ENCODE data around the gene AKT3.

Gene AKT3

DNA sequence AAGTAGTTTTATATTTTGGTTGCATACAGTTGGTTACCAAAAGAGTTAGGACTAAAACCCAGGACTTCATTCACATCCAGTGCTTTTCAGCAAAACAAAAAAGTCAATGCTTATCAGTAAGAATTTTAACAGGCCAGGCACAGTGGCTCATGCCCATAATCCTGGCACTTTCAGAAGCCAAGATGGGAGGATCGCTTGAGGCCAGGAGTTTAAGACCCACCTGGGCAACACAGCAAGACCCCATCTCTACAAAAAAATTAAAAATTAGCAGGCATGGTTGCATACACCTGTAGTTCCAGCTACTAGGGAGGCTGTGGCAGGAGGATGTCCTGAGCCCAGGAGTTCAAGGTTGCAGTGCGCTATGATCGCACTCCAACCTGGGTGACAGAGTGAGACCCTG, 47.3 kb downstream of the AKT3 start:
- no peak for DNase-seq (ENCODE audit: low read depth)
- H3K4me3 ChIP-seq (ENCODE audit: control insufficient read depth, low read depth, low read length) = no peak overlapping the region
- TF ChIP-seq, protein P1, sequence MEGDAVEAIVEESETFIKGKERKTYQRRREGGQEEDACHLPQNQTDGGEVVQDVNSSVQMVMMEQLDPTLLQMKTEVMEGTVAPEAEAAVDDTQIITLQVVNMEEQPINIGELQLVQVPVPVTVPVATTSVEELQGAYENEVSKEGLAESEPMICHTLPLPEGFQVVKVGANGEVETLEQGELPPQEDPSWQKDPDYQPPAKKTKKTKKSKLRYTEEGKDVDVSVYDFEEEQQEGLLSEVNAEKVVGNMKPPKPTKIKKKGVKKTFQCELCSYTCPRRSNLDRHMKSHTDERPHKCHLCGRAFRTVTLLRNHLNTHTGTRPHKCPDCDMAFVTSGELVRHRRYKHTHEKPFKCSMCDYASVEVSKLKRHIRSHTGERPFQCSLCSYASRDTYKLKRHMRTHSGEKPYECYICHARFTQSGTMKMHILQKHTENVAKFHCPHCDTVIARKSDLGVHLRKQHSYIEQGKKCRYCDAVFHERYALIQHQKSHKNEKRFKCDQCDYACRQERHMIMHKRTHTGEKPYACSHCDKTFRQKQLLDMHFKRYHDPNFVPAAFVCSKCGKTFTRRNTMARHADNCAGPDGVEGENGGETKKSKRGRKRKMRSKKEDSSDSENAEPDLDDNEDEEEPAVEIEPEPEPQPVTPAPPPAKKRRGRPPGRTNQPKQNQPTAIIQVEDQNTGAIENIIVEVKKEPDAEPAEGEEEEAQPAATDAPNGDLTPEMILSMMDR (conservative IDR thresholded peaks at IDR 0.05; ENCODE audit: control insufficient read depth, insufficient read depth, low read depth, low read length) = no peak

DNA sequence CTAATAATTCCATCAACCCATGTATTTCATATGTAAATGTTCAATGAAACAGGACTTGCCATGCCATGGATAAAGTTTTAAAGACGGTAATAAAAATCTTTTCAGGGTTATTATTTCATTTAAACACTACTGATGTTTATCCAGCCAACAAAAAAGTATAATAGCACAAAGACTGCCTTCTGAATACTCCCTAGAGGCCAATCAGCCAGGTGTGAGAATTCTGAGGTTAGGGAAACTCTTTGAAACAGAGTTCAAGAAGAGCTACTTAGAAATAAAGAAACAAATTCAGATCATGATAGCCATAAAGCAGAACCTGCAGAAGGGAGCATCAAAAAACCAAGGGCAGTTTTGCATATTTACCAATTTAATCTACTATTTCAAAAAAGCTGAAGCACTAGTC, 48.7 kb downstream of the AKT3 start:
- no peak overlapping the region for H3K4me3 ChIP-seq (ENCODE audit: control insufficient read depth, low read depth, low read length)
- DNase-seq (ENCODE audit: low read depth) = no peak
- TF ChIP-seq, protein P1 (conservative IDR thresholded peaks at IDR 0.05; ENCODE audit: control insufficient read depth, insufficient read depth, low read depth, low read length) = no peak

DNA sequence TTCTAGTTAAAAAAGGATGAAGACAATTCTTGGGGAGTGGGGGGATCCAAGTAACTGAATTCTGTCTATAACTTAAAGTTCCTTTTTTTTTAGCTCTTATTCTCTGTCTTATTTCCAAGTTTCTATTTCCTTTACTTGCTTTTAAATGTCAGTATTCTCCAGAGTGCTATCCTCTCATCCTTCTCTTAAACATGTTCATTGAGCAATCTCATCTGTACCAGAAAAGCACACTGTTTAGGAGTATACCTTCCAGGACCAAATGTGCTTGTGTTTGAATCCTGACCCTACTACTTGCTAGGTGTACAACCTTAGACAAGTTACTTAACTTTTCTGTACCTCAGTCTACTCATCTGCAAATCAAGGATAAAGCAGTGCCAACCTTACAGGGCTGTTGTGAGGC, 50.1 kb downstream of the AKT3 start:
- TF ChIP-seq, protein P1 (conservative IDR thresholded peaks at IDR 0.05; ENCODE audit: control insufficient read depth, insufficient read depth, low read depth, low read length) = no peak
- DNase-seq (ENCODE audit: low read depth) = peak; percentile 34
- H3K4me3 ChIP-seq (ENCODE audit: control insufficient read depth, low read depth, low read length) = no peak overlapping the region

DNA sequence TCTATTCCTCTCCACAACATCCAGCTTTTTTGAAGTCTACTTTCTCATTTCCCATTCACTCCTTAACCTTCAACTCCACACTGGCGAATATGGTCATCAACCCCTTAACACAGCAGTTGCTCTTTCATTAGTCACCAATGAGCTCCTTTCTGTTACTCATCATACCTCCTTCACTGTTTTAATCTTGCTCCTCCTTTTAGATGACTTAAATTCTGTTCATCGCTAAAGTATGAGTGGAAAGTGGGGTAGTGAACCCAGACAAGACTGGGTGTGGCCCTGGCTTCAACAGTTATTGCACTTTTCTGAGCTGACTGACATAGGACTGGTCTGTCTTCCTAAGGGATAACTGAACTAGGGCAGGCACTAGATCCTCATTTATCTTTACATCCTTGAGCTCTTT, 51.3 kb downstream of the AKT3 start:
- H3K4me3 ChIP-seq (ENCODE audit: control insufficient read depth, low read depth, low read length) = no peak overlapping the region
- TF ChIP-seq, protein P1 (conservative IDR thresholded peaks at IDR 0.05; ENCODE audit: control insufficient read depth, insufficient read depth, low read depth, low read length) = no peak
- peak; percentile 94 for DNase-seq (ENCODE audit: low read depth)

DNA sequence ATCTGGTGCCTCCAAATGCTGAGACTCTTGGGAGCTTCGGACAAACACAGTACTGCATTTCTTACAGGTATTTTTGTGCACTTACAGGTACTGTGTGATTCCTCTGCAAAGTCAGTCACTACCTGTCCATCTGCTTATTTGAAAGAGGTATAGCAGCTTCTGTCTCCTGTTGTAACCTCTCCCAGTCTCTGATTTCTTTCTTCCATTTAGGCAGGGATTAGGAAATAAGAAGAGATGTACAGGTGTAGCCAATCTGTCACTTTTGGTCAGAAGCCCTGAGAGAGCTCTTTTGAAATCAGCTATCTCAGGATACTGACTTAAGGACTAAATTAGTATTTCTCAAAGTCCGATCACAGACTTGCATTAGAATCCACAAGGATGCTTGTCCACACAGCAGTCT, 54.0 kb downstream of the AKT3 start:
- TF ChIP-seq, protein P1 (conservative IDR thresholded peaks at IDR 0.05; ENCODE audit: control insufficient read depth, insufficient read depth, low read depth, low read length) = no peak
- DNase-seq (ENCODE audit: low read depth) = no peak
- H3K4me3 ChIP-seq (ENCODE audit: control insufficient read depth, low read depth, low read length) = no peak overlapping the region

DNA sequence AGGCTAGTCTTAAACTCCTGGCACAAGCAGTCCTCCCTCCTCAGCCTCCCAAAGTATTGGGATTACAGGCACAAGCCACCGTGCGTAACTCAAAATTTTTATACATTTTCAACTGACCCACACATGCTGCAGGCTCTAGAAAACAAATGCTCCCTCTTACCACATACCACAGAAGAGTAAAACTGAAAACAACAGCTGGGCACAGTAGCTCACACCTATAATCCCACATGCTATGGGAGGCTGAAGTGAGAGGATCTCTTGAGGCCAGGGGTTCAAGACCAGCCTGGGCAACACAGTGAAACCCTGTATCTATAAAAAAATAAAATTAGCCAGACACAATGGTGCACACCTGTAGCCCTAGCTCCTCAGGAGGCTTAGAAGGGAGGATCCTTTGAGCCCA, 56.7 kb downstream of the AKT3 start:
- TF ChIP-seq, protein P1 (conservative IDR thresholded peaks at IDR 0.05; ENCODE audit: control insufficient read depth, insufficient read depth, low read depth, low read length) = no peak
- H3K4me3 ChIP-seq (ENCODE audit: control insufficient read depth, low read depth, low read length) = no peak overlapping the region
- DNase-seq (ENCODE audit: low read depth) = no peak

DNA sequence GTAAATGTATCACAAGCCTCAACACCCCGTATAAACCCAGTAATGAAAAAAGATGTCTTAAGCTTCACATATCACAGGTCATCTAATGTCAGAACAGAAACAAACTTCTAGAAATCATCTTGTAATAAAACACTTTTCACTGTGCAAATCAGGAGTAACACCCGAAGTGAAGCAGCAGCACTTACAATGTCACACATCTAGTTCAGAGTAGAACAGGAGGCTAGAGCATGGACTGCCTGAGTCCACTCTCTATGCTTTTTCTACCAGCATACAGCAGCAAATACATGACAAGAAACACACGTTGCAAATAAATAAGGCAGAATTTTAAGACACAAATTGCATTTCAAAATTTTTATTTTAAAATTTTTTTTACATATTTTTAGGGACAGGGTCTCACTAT, 57.2 kb downstream of the AKT3 start:
- TF ChIP-seq, protein P1 (conservative IDR thresholded peaks at IDR 0.05; ENCODE audit: control insufficient read depth, insufficient read depth, low read depth, low read length) = no peak
- DNase-seq (ENCODE audit: low read depth) = no peak
- no peak overlapping the region for H3K4me3 ChIP-seq (ENCODE audit: control insufficient read depth, low read depth, low read length)

All from fibroblast of mammary gland (primary cell).